Mesothelial cell of epicardium (in vitro differentiated cells): ENCODE measurements around the gene USP30. TPM values are rescaled to one million over a fixed set of nuclear protein-coding genes. Genes with fewer than 3 reads are reported as not detected.

Experiments used
- DNase-seq, 2 experiments: peaks; one replicate each; pipeline ENCODE4 v3.0.0; 2021; ENCODE audit warnings: low spot score in 2 of 2; ENCODE audit not compliant: unreplicated experiment in 2 of 2
- H3K27ac Mint-ChIP-seq: 2 replicates; pipeline ENCODE4 v1.8.0; 2021; ENCODE audit warnings: mixed read lengths
- H3K27me3 Mint-ChIP-seq: 2 replicates; pipeline ENCODE4 v1.8.0; 2021; ENCODE audit warnings: low read depth, mixed read lengths
- H3K36me3 Mint-ChIP-seq: 2 replicates; pipeline ENCODE4 v1.8.0; 2021; ENCODE audit warnings: mixed read lengths
- H3K4me1 Mint-ChIP-seq: 2 replicates; pipeline ENCODE4 v1.8.0; 2021; ENCODE audit warnings: mixed read lengths
- H3K4me3 Mint-ChIP-seq: 2 replicates; pipeline ENCODE4 v1.8.0; 2021; ENCODE audit warnings: mild to moderate bottlenecking, moderate library complexity, mixed read lengths
- H3K9me3 Mint-ChIP-seq: 2 replicates; pipeline ENCODE4 v1.8.0; 2021; ENCODE audit warnings: mixed read lengths
- CTCF ChIP-seq: fragments of 200-600 bp; sonication (generic); IDR thresholded peaks from one replicate; pipeline ENCODE4 v1.5.0; 2021; ENCODE audit warnings: antibody characterized with exemption; ENCODE audit not compliant: unreplicated experiment
- total RNA-seq: library from RNA; stranded (reverse); gene quantifications from 3 replicates; pipeline ENCODE4 v1.2.1, GENCODE V29; 2021

USP30 gene
- total RNA-seq, 1 donor from 2014 or later, result 27.3 TPM

- Mint-ChIP-seq H3K9me3 (peaks cover 4% of the 10 kb centered on the region), H3K4me1 (no peaks in the 10 kb centered on the region), H3K27ac (no peak overlapping the region), H3K27me3 (peaks cover 21% of the 10 kb centered on the region), H3K4me3 (no peak overlapping the region), H3K36me3 (no peaks in the 10 kb centered on the region)
- no peak for DNase-seq
- TF ChIP-seq CTCF, result no peak
These were observed 79.0 kb downstream of the USP30 start for GRCh38 chr12:109131154-109132050.

GRCh38 chr12:109134186-109134917 is 82.0 kb downstream of the USP30 start:
- no peak overlapping the region for H3K4me3 Mint-ChIP-seq
- peaks cover 10% of the 10 kb centered on the region for H3K9me3 Mint-ChIP-seq
- peaks cover 23% of the 10 kb centered on the region for H3K27me3 Mint-ChIP-seq
- H3K4me1 Mint-ChIP-seq, result no peaks in the 10 kb centered on the region
- peak; percentile 23 for TF ChIP-seq CTCF
- no peak overlapping the region for H3K27ac Mint-ChIP-seq
- H3K36me3 Mint-ChIP-seq, result no peaks in the 10 kb centered on the region
- DNase-seq, result no peak

- peaks cover 14% of the 10 kb centered on the region for H3K27me3 Mint-ChIP-seq
- no peak overlapping the region for H3K4me3 Mint-ChIP-seq
- no peak for DNase-seq
- no peaks in the 10 kb centered on the region for H3K36me3 Mint-ChIP-seq
- TF ChIP-seq CTCF, result no peak
- no peaks in the 10 kb centered on the region for H3K4me1 Mint-ChIP-seq
- H3K27ac Mint-ChIP-seq, result no peak overlapping the region
- peaks cover 10% of the 10 kb centered on the region for H3K9me3 Mint-ChIP-seq
These were observed 84.7 kb downstream of the USP30 start for GRCh38 chr12:109137055-109137454.

Other genes starting within 250 kb of the USP30 start
- gene SSH1, start 195.0 kb upstream of the USP30 start, total RNA-seq, result 36.1 to 38.4 TPM (median 37.7 TPM) in 3 replicates
- not detected in 3 replicates for gene DAO, start 172.5 kb upstream of the USP30 start, total RNA-seq
- not detected in 3 replicates for gene SVOP, start 31.5 kb upstream of the USP30 start, total RNA-seq
- 37.3 to 39.6 TPM (median 37.4 TPM) in 3 replicates for gene ALKBH2, start 40.9 kb downstream of the USP30 start, total RNA-seq
- gene UNG, start 45.0 kb downstream of the USP30 start, total RNA-seq, result 48.2 to 49.0 TPM (median 48.7 TPM) in 3 replicates
- 15.4 to 18.2 TPM (median 16.4 TPM) in 3 replicates for gene ACACB, start 64.0 kb downstream of the USP30 start, total RNA-seq